Measurements from ENCODE around the gene ASRGL1.
"Not testable (repeated sequence)": the region's sequence is repeated elsewhere in the genome, so short reads cannot be mapped to it uniquely, and the experiment has no call there.

The ASRGL1 gene

GRCh38 chr11:62337303-62338181 lies at the start of gene ASRGL1:
ASRGL1 (plus strand) TSS chr11:62337448; CDS start chr11:62337978, 530 bp downstream.
- peak; percentile 86 for DNase-seq (ENCODE audit: low spot score)

- no peak for DNase-seq (ENCODE audit: low spot score)
These were observed 41.7 kb upstream of the ASRGL1 start for GRCh38 chr11:62295504-62295903.

DNA sequence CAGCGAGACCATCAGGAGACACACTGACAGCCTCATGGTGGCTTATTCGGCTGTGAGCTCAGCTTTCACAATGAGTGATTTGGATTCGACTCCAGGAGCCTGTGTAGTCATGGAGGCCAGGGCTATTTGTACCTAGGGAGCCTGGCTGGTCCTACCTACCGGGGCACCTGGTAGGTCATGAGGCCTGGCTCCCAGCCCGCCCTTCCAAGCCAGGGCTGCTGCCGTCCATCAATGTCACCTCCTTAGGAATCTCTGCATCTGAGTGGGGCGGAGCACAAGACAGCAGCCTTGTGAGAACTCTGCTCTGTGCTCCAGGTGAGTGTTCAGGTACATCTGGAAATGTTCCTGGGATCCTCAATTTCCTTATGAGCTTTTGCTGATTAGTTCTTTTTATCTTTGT lies 38.3 kb upstream of the ASRGL1 start, which contains the start of gene SCGB1D4:
SCGB1D4 (minus strand) TSS at position 101 of the 400 bp plus-strand sequence; CDS start at position 36, 65 bp downstream.
- DNase-seq (ENCODE audit: low spot score): no peak

DNA sequence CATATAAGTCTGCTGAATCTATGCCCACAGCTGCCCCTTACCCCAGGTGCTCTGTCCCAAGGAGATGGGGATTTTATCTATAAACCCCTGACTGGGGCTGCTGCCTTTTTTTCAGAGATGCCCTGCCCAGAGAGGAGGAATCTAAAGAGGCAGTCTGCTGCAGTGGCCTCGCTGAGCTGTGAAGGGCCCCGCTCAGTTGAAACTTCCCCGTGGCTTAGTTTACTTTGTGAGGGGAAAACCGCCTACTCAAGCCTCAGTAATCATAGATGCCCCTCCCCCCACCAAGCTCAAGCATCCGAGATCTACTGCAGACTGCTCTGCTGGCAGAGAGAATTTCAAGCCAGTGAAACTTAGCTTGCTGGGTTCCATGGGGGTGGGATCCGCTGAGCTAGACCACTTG lies 31.0 kb upstream of the ASRGL1 start:
- no peak for DNase-seq (ENCODE audit: low spot score)

DNA sequence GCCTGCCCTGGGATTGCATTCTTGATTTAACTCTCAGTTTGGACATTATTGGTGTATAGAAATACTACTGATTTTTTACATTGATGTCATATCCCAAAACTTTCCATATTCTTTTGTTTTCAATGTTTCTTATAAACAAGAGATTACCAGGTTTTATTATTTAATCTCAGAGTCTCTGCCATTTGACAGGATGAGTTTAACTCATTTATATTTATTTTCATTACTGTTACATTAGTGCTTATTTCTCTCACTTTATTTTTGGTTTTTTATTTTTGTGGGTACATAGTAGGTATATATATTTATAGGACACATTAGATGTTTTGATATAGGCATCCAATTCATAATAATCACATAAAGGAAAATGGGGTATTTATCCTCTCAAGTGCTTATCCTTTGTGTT lies 29.3 kb upstream of the ASRGL1 start:
- no peak for DNase-seq (ENCODE audit: low spot score)

DNA sequence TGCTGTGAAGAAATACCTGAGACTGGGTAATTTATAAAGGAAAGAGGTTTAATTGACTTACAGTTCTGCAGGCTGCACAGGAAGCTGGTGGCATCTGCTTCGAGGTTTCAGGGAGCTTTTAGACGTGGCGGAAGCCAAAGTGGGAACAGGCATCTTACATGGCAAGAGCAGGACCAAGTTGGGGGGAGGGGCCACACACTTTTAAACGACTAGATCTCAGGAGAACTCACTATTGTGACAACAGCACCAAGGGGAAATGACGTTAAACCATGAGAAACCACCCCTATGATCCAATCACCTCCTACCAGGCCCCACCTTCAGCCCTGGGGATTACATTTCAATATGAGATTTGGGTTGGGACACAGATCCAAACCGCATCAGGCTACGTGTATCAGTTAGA lies 27.3 kb upstream of the ASRGL1 start:
- no peak for DNase-seq (ENCODE audit: low spot score)

DNA sequence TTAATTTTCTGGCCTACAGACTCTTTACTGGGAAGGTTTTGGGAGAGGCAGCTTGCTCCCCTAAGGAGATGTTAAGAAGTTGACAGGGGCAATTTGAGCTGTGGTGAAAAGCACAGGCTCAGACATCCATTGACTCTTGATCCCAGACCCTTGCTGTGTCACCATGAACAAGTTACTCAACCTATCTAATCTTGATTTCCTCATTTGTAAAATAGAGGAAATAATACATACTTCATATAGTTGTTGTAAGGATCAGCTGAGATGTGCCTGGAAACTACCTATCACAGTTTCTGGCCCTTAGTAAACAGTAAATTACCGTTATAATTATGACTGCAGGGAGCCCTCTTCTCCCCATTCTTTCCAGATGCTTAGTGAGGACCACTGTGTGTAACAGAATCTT lies 21.8 kb upstream of the ASRGL1 start:
- no peak for DNase-seq (ENCODE audit: low spot score)

DNA sequence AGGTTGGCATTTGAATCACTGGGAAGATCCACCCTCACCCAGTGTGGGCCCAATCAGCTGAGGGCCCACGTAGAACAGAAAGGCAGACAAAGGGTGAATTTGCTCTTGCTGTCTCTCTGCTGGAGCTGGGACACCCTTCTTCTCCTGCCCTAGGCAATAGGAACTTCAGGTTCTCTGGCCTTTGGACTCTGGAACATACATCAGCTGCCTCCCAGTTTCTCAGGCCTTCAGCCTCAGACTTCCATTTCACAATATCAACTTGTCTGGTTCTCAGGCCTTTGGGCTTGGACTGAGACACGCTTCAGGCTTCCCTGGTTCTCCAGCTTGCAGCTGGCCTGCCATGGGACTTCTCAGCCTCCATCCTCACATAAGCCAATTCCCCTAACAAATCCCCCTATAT lies 14.7 kb upstream of the ASRGL1 start:
- no peak for DNase-seq (ENCODE audit: low spot score)

GRCh38 chr11:62324731-62325556 lies 12.3 kb upstream of the ASRGL1 start:
- DNase-seq (ENCODE audit: low spot score): no peak

DNA sequence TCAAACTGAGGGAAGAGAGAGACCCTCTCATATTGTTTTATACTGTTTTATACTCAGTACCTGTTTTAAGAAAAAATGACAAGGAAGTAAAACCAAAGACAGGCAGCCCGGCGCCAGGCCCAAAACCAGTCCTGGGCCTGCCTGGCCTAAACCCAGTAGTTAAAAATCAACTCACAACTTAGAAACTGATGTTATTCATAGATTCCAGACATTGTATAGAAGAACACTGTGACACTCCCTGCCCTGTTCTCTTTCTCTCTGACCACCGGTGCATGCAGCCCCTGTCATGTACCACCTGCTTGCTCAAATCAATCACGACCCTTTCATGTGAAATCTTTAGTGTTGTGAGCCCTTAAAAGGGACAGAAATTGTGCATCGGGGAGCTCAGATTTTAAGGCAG lies 11.5 kb upstream of the ASRGL1 start:
- not testable (repeated sequence) for DNase-seq (ENCODE audit: low spot score)

DNA sequence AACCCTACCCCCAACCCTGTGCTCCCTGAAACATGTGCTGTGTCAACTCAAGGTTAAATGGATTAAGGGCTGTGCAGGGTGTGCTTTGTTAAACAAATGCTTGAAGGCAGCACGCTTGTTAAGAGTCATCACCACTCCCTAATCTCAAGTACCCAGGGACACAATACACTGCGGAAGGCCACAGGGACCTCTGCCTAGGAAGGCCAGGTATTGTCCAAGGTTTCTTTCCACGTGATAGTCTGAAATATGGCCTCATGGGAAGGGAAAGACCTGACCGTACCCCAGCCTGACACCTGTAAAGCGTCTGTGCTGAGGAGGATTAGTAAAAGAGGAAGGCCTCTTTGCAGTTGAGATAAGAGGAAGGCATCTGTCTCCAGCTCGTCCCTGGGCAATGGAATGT lies 10.5 kb upstream of the ASRGL1 start:
- DNase-seq (ENCODE audit: low spot score): not testable (repeated sequence)

GRCh38 chr11:62327541-62327940 lies 9.7 kb upstream of the ASRGL1 start:
- not testable (repeated sequence) for DNase-seq (ENCODE audit: low spot score)

DNA sequence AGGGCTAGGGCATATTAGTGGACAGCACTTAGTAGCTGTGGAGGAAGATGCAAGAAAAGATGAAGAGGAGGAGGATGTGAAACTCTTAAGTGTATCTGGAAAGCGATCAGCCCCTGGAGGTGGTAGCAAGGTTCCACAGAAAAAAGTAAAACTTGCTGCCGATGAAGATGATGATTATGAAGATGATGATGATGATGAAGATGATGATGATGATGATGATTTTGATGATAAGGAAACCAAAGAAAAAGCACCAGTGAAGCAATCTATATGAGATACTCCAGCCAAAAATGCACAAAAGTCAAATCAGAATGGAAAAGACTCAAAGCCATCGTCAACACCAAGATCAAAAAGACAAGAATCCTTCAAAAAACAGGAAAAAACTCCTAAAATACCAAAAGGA lies 6.0 kb upstream of the ASRGL1 start:
- not testable (repeated sequence) for DNase-seq (ENCODE audit: low spot score)

DNA sequence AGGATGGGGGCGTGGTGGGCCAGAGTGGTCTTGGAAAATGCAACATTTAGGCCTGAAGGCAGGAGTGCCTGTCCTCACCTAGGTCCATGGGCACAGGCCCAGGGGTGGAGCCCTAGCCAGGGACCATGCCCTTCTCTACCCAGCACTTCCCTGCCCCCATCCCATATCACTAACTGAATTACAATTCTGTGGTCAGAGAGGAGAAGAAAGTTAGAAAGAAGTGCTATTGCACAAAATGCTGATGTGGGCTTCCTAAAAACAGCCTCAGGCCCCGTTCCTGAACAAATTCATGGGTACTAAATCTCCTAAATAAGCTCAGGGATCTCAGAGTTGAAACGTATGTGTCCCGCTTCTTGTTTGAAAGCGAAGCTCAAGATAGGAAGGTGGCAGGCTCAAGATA lies 3.5 kb upstream of the ASRGL1 start:
- DNase-seq (ENCODE audit: low spot score): no peak

DNA sequence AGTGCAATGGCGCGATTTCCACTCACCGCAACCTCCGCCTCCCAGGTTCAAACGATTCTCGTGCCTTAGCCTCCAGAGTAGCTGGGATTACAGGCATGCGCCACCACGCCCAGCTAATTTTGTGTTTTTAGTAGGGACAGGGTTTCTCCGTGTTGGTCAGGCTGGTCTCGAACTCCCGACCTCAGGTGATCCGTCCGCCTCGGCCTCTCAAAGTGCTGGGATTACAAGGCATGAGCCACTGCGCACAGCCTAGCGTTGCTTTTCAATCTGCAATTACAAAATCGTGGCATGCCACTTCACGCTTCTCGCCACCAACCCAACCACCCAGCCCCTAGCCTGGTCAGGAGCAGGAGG lies 322 bp upstream of the ASRGL1 start:
- not testable (repeated sequence) for DNase-seq (ENCODE audit: low spot score)

DNA sequence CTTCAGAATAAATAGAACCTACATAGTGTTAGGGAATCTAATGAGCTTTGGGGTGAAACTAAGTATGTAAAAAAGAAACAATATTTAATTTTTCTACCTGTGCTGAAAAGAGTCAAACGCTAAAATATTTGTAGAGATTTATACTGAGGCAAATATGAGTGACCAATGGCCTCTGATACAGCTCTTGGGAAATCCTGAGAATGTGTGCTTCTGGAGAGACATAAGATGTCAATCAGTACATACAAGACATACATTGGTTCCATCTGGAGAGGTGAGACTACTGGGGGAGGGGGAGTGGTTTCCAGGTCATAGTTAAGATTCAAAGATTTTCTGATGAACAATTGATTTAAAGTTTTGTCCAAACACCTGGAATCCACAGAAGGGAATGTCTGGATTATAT lies 970 bp downstream of the ASRGL1 start:
- DNase-seq (ENCODE audit: low spot score): no peak

DNA sequence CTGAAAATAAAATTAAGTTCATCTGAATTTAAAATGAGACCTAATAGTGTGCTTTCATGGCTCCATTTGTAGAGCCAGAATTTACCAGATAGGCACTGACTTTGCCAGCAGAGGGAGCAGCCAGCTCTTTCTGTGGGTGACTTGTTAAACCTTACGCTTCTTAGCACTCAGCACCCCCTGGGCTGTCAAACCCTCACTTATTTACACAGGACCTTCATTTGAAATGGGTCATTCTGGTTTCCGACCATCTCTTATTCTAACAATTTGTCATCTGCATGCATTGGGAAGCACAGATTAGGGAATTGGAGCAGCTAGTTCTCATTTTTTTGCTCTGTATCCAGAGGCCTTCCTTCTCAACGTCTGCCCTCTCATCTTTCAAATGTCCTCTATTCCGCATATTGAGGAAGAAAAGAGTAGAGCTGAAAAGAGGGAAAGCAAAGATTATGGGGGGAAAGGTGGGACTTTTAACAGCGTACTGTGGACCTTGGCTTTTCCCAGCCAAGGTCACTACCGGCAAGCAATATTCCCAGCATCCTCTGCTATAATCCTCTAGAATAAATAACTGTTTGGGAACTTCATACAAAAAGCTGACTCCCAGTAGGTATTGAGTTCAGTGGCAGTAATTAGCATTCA lies 3.1 kb downstream of the ASRGL1 start:
- peak; percentile 88 for DNase-seq (ENCODE audit: low spot score)

- no peak for DNase-seq (ENCODE audit: low spot score)
These were observed 4.3 kb downstream of the ASRGL1 start for GRCh38 chr11:62341588-62341987.

GRCh38 chr11:62343646-62344190 lies 6.5 kb downstream of the ASRGL1 start:
- not testable (repeated sequence) for DNase-seq (ENCODE audit: low spot score)

DNA sequence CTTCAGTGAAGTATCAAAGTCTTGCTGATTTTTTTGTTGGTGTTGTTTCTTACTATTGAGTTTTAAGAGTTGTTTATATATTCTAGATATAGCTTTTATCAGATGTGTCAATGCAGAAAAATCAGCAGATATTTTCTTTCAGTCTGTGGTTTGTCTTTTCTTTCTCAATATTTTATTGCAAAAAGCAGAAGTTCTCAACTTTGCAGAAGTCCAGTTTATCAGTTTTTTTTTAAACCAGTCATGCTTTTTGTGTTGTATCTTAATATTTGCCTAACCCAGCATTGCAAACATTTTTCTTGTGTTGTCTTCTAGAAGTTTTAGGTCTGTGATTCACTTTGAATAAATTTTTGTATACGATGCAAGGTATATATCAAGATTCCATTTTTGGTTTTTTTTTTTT lies 7.0 kb downstream of the ASRGL1 start:
- DNase-seq (ENCODE audit: low spot score): no peak

- DNase-seq (ENCODE audit: low spot score): no peak
These were observed 8.6 kb downstream of the ASRGL1 start for GRCh38 chr11:62345861-62346260.

All from putamen (tissue), 1 donor.